Stimulated activated CD4-positive, alpha-beta T cell treated with anti-CD3 and anti-CD28 coated beads, Interleukin-1b, Interleukin-23, amount 100 ng/mL, for 4 hours (primary cell): ENCODE results near the gene SLC38A8.

ENCODE experiments used
- DNase-seq, 2 donors: peaks; one replicate each; pipeline ENCODE4 v3.0.0-alpha.2; 2020; ENCODE audit warnings: low read depth in 2 of 2

SLC38A8 gene

GRCh38 chr16:84049403-84050060 is 6.9 kb upstream of the SLC38A8 start:
- DNase-seq, result no peak

- DNase-seq, result no peak
Measured at GRCh38 chr16:84048871-84049270, 6.3 kb upstream of the SLC38A8 start.

GRCh38 chr16:84048270-84048669 is 5.7 kb upstream of the SLC38A8 start:
- DNase-seq, result no peak

GRCh38 chr16:84047626-84048025 is 5.0 kb upstream of the SLC38A8 start:
- no peak for DNase-seq

GRCh38 chr16:84047206-84047605 is 4.6 kb upstream of the SLC38A8 start:
- no peak for DNase-seq

GRCh38 chr16:84045818-84046470 is 3.3 kb upstream of the SLC38A8 start:
- no peak for DNase-seq

GRCh38 chr16:84045001-84045817 is 2.6 kb upstream of the SLC38A8 start:
- DNase-seq, result no peak

- no peak for DNase-seq
Measured at GRCh38 chr16:84044118-84044488, 1.5 kb upstream of the SLC38A8 start.

- DNase-seq, result no peak
Measured at GRCh38 chr16:84043486-84044117, 1.0 kb upstream of the SLC38A8 start.

- DNase-seq, result no peak
Measured at GRCh38 chr16:84042879-84043485, 387 bp upstream of the SLC38A8 start.

GRCh38 chr16:84041881-84042280 is 714 bp downstream of the SLC38A8 start:
- no peak for DNase-seq

GRCh38 chr16:84040823-84041820 is 1.5 kb downstream of the SLC38A8 start:
- no peak for DNase-seq

- DNase-seq, result no peak
Measured at GRCh38 chr16:84040226-84040822, 2.3 kb downstream of the SLC38A8 start.

- no peak for DNase-seq
Measured at GRCh38 chr16:84039696-84040095, 2.9 kb downstream of the SLC38A8 start.

- DNase-seq, result no peak
Measured at GRCh38 chr16:84038469-84038868, 4.1 kb downstream of the SLC38A8 start.

GRCh38 chr16:84036982-84037425 is 5.6 kb downstream of the SLC38A8 start:
- DNase-seq, result no peak

- no peak for DNase-seq
Measured at GRCh38 chr16:84036131-84036530, 6.5 kb downstream of the SLC38A8 start.

- no peak for DNase-seq
Measured at GRCh38 chr16:84034516-84034915, 8.1 kb downstream of the SLC38A8 start.

- no peak for DNase-seq
Measured at GRCh38 chr16:84033251-84034195, 9.1 kb downstream of the SLC38A8 start.
